Trophoblast cell (in vitro differentiated cells and primary cell): Measurements from ENCODE around the gene KCNN4.

Experiments
- DNase-seq, 2 donors: peaks; one replicate each; pipeline ENCODE4 v3.0.0-alpha.2; 2016
- H2AFZ ChIP-seq: 2 replicates; pipeline ENCODE4 v1.6.1; 2013; ENCODE audit warnings: low read length, moderate library complexity, mild to moderate bottlenecking; ENCODE audit not compliant: insufficient read depth, poor library complexity
- H2AK5ac ChIP-seq: 2 replicates; pipeline ENCODE4 v1.6.1; 2013; ENCODE audit warnings: mild to moderate bottlenecking, low read length
- H2BK120ac ChIP-seq: 2 replicates; pipeline ENCODE4 v1.6.1; 2013; ENCODE audit warnings: low read length, mild to moderate bottlenecking, moderate library complexity; ENCODE audit not compliant: insufficient read depth, poor library complexity
- H2BK12ac ChIP-seq: 2 replicates; pipeline ENCODE4 v1.6.1; 2013; ENCODE audit warnings: mild to moderate bottlenecking, low read length, moderate library complexity
- H2BK5ac ChIP-seq: 2 replicates; pipeline ENCODE4 v1.6.1; 2013; ENCODE audit warnings: low read length, low read depth, moderate library complexity, mild to moderate bottlenecking; ENCODE audit not compliant: poor library complexity
- H3K14ac ChIP-seq: 2 replicates; pipeline ENCODE4 v1.6.1; 2013; ENCODE audit warnings: mild to moderate bottlenecking, low read length
- H3K18ac ChIP-seq: 2 replicates; pipeline ENCODE4 v1.6.1; 2013; ENCODE audit warnings: mild to moderate bottlenecking, low read length
- H3K23ac ChIP-seq: 2 replicates; pipeline ENCODE4 v1.6.1; 2013; ENCODE audit warnings: low read length
- H3K27ac ChIP-seq: 2 replicates; pipeline ENCODE4 v1.5.1; 2013; ENCODE audit warnings: low read depth, mild to moderate bottlenecking, inconsistent platforms, low read length, moderate library complexity
- H3K27me3 ChIP-seq: 2 replicates; pipeline ENCODE4 v1.6.1; 2013; ENCODE audit warnings: inconsistent platforms, mild to moderate bottlenecking, low read length, moderate library complexity; ENCODE audit not compliant: insufficient read depth
- H3K36me3 ChIP-seq, 2 experiments: 1 replicate in 1 of 2; 2 replicates in 1 of 2; pipeline ENCODE4 v1.6.1; 2013; ENCODE audit warnings: low read length in 2 of 2, mild to moderate bottlenecking in 2 of 2, moderate library complexity in 1 of 2; ENCODE audit not compliant: insufficient read depth in 2 of 2, control insufficient read depth in 1 of 2
- H3K4ac ChIP-seq: 2 replicates; pipeline ENCODE4 v1.6.1; 2013; ENCODE audit warnings: low read depth, mild to moderate bottlenecking, low read length, moderate library complexity
- H3K4me1 ChIP-seq, 2 experiments: 1 replicate in 1 of 2; 2 replicates in 1 of 2; pipeline ENCODE4 v1.6.1; 2013; ENCODE audit warnings: low read length in 2 of 2, mild to moderate bottlenecking in 2 of 2, moderate library complexity in 1 of 2; ENCODE audit not compliant: insufficient read depth in 2 of 2, control insufficient read depth in 1 of 2
- H3K4me2 ChIP-seq: 2 replicates; pipeline ENCODE4 v1.6.1; 2013; ENCODE audit warnings: inconsistent platforms, mild to moderate bottlenecking, low read length, moderate library complexity
- H3K4me3 ChIP-seq: 2 replicates; pipeline ENCODE4 v1.5.1; 2013; ENCODE audit warnings: mild to moderate bottlenecking, low read depth, low read length, inconsistent platforms
- H3K79me1 ChIP-seq: one replicate; pipeline ENCODE4 v1.6.1; 2013; ENCODE audit warnings: low read length
- H3K79me2 ChIP-seq: 2 replicates; pipeline ENCODE4 v1.6.1; 2013; ENCODE audit warnings: low read length, mild to moderate bottlenecking; ENCODE audit not compliant: control insufficient read depth, insufficient read depth, poor library complexity
- H3K9ac ChIP-seq: 2 replicates; pipeline ENCODE4 v1.6.1; 2013; ENCODE audit warnings: mild to moderate bottlenecking, low read length
- H3K9me3 ChIP-seq: 2 replicates; pipeline ENCODE4 v1.6.1; 2013; ENCODE audit warnings: low read depth, mild to moderate bottlenecking, control low read depth, inconsistent platforms, low read length; ENCODE audit not compliant: insufficient read depth
- H4K12ac ChIP-seq: 2 replicates; pipeline ENCODE4 v1.6.1; 2013; ENCODE audit warnings: low read depth, mild to moderate bottlenecking, low read length, moderate library complexity
- H4K8ac ChIP-seq: 2 replicates; pipeline ENCODE4 v1.6.1; 2013; ENCODE audit warnings: low read depth, mild to moderate bottlenecking, low read length, moderate library complexity
- H4K91ac ChIP-seq: one replicate; pipeline ENCODE4 v1.6.1; 2013; ENCODE audit warnings: low read depth, mild to moderate bottlenecking, low read length, moderate library complexity
- WGBS: extraction: QIAGEN DNeasy Blood & Tissue Kit; methylation state at CpG from one replicate; pipeline ENCODE4 v1.1.7; 2013; ENCODE audit warnings: missing lambda C conversion rate; ENCODE audit not compliant: insufficient read length, insufficient coverage; ENCODE audit errors: extremely low coverage; 5-methylcytosine and 5-hydroxymethylcytosine counted together

KCNN4 gene

DNA sequence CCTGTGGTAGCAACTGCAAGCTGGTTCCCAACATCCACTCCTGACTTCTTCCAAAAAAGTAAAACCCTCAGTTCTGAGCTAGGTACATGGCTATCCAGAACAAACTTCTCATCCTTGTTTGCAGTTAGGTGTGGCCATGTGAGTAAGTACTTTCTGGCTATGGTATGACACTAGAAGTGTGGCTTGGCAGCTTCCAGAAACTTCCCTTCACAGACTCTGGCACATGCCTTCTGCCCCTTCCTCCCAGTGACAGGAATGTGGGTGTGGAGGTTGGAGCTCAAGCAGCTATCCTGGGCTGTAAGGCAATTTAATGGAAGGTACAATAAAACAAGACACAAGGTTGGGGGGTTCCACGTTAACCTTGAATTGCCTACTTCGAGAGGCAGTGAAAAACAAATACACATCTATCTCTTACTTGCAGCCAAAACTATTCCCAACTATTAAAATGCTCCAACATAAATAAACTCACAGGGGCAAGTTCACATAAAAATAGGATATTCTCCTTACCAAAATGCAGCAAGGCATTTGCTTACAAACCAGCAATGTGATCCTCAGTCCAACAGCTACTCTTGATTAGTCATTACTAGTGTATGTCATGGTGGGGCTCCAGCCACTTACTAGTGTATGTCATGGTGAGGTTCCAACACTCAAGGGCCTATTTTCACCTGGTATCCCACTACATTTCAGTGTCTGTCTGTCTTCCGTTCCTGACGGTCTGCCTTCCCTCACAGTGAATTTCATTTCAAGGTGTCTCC is 29.1 kb downstream of the KCNN4 start:
- DNase-seq = no peak
- H2BK12ac ChIP-seq = peak overlapping the region; percentile 79
- peak overlapping the region; percentile 69 for H2AK5ac ChIP-seq
- H3K27me3 ChIP-seq = no peaks in the 10 kb centered on the region
- no peak overlapping the region for H3K9ac ChIP-seq
- peak overlapping the region; percentile 62 for H4K91ac ChIP-seq
- peaks cover 14 to 25% of the 10 kb centered on the region in 2 experiments for H3K4me1 ChIP-seq
- peak overlapping the region; percentile 57 for H2BK120ac ChIP-seq
- H2BK5ac ChIP-seq = peak overlapping the region; percentile 70
- peaks cover 28 to 41% of the 10 kb centered on the region in 2 experiments for H3K36me3 ChIP-seq
- H3K79me1 ChIP-seq = peaks cover 29% of the 10 kb centered on the region
- peak overlapping the region; percentile 99 for H3K27ac ChIP-seq
- H3K14ac ChIP-seq = peak overlapping the region; percentile 62
- H3K18ac ChIP-seq = peak overlapping the region; percentile 72
- H3K4me2 ChIP-seq = no peak overlapping the region
- peak overlapping the region; percentile 25 for H4K8ac ChIP-seq
- H4K12ac ChIP-seq = no peak overlapping the region
- peaks cover 10% of the 10 kb centered on the region for H3K79me2 ChIP-seq
- H3K9me3 ChIP-seq = no peaks in the 10 kb centered on the region
- peak overlapping the region; percentile 65 for H3K4ac ChIP-seq
- WGBS = no CpG with 5 or more reads among the region's 4 CpGs
- no peak overlapping the region for H3K4me3 ChIP-seq
- H3K23ac ChIP-seq = no peak overlapping the region
- H2AFZ ChIP-seq = no peak overlapping the region

DNA sequence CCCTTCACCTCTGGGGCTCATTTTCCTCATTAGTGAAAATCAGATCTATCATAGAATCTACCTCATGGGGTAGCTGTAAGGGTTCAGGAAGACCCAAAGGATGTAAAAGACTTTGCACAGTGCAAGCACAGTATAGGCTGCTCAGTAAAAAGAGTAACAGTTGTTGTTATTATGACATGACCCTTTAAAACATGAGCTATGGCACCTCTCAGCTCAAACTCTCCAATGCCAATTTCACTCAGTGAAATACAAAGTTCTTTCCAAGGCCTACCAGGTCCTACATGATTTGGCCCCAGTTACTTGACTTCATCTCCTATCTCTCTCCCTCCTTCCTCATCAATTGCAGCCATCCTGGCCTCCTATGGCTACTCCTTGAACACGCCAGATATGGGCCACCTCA is 30.9 kb downstream of the KCNN4 start:
- Histone ChIP-seq H3K4ac (no peak overlapping the region), H2BK120ac (no peak overlapping the region), H3K36me3 (peaks cover 37 to 51% of the 10 kb centered on the region in 2 experiments), H2AFZ (no peak overlapping the region), H3K23ac (no peak overlapping the region), H3K27ac (no peak overlapping the region), H2BK5ac (no peak overlapping the region), H3K27me3 (no peaks in the 10 kb centered on the region), H2BK12ac (no peak overlapping the region), H4K91ac (no peak overlapping the region), H4K12ac (no peak overlapping the region), H3K14ac (no peak overlapping the region), H3K4me3 (no peak overlapping the region), H3K9ac (no peak overlapping the region), H3K79me2 (peaks cover 6% of the 10 kb centered on the region), H3K4me1 (peaks cover 17 to 25% of the 10 kb centered on the region in 2 experiments), H3K4me2 (no peak overlapping the region), H4K8ac (no peak overlapping the region), H3K9me3 (no peaks in the 10 kb centered on the region), H3K18ac (no peak overlapping the region), H2AK5ac (no peak overlapping the region), H3K79me1 (peaks cover 23% of the 10 kb centered on the region)
- no CpG with 5 or more reads among the region's 1 CpG for WGBS
- no peak for DNase-seq

DNA sequence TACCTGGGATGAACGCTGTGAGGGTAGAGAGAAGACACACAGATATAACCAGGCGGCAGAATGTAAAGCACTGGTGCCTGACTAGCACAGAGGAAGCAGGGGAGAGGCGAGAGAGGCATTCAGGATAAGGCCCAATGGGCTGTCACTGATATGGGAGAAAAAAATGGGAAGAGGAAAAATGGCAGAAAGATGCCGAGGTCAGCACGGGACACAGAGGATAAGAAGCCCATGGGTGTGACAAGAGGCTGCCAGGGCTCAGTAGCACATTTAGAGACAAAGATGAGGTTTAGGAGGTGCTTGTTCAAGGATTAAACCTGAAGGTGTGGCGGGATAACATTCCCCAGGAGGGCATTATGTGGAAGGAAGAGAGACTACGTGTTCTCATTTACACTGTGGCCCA is 31.6 kb downstream of the KCNN4 start:
- H3K14ac ChIP-seq = no peak overlapping the region
- H3K27ac ChIP-seq = no peak overlapping the region
- peaks cover 40 to 53% of the 10 kb centered on the region in 2 experiments for H3K36me3 ChIP-seq
- no peak overlapping the region for H2AFZ ChIP-seq
- no peak overlapping the region for H4K91ac ChIP-seq
- no peaks in the 10 kb centered on the region for H3K27me3 ChIP-seq
- H2BK120ac ChIP-seq = no peak overlapping the region
- peaks cover 20 to 28% of the 10 kb centered on the region in 2 experiments for H3K4me1 ChIP-seq
- no peak overlapping the region for H3K4ac ChIP-seq
- peak overlapping the region; percentile 25 for H3K18ac ChIP-seq
- no peak overlapping the region for H2BK12ac ChIP-seq
- H3K23ac ChIP-seq = no peak overlapping the region
- H3K79me1 ChIP-seq = peaks cover 21% of the 10 kb centered on the region
- H3K9ac ChIP-seq = no peak overlapping the region
- no peak overlapping the region for H3K4me2 ChIP-seq
- no peak overlapping the region for H4K12ac ChIP-seq
- no peak overlapping the region for H2AK5ac ChIP-seq
- no peaks in the 10 kb centered on the region for H3K9me3 ChIP-seq
- no peak for DNase-seq
- no peak overlapping the region for H4K8ac ChIP-seq
- no CpG with 5 or more reads among the region's 7 CpGs for WGBS
- H3K4me3 ChIP-seq = no peak overlapping the region
- H3K79me2 ChIP-seq = peaks cover 3% of the 10 kb centered on the region
- H2BK5ac ChIP-seq = peak overlapping the region; percentile 27

DNA sequence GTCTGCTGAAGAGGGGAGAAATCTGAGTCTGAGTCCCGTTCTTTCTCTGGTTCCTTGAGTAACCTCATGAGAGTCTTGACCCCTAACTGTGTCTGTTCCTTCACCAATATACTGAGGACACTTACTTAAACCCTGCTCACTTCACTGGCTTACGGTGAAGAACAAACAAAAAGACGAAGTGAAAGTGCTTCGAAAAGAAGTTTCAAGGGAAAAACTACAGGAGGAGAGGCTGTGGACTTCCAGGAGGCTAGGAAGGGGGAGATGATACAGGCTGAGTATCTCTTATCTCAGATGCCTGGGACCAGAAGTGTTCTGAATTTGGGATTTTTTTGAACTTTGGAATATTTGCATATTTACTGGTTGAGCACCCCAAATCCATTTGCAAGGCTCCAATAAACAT is 32.1 kb downstream of the KCNN4 start:
- no peak overlapping the region for H2BK12ac ChIP-seq
- DNase-seq = no peak
- H4K12ac ChIP-seq = no peak overlapping the region
- H3K9ac ChIP-seq = no peak overlapping the region
- H3K4me1 ChIP-seq = peaks cover 19 to 29% of the 10 kb centered on the region in 2 experiments
- no peak overlapping the region for H3K27ac ChIP-seq
- no peak overlapping the region for H3K14ac ChIP-seq
- no peak overlapping the region for H2BK120ac ChIP-seq
- peaks cover 40 to 53% of the 10 kb centered on the region in 2 experiments for H3K36me3 ChIP-seq
- no peak overlapping the region for H2AK5ac ChIP-seq
- H3K79me1 ChIP-seq = peaks cover 16% of the 10 kb centered on the region
- no peak overlapping the region for H3K18ac ChIP-seq
- no peaks in the 10 kb centered on the region for H3K27me3 ChIP-seq
- H3K4ac ChIP-seq = no peak overlapping the region
- H3K79me2 ChIP-seq = no peaks in the 10 kb centered on the region
- no peak overlapping the region for H3K4me2 ChIP-seq
- H3K9me3 ChIP-seq = no peaks in the 10 kb centered on the region
- WGBS = no CpG with 5 or more reads among the region's 4 CpGs
- H2AFZ ChIP-seq = no peak overlapping the region
- no peak overlapping the region for H3K23ac ChIP-seq
- no peak overlapping the region for H4K91ac ChIP-seq
- H2BK5ac ChIP-seq = no peak overlapping the region
- no peak overlapping the region for H3K4me3 ChIP-seq
- no peak overlapping the region for H4K8ac ChIP-seq
